Measurements from ENCODE around the gene ADARB2.

GRCh38 chr10:1530871-1531517 lies 206.3 kb downstream of the ADARB2 start:
- no peak for TF ChIP-seq CTCF (IDR thresholded peaks at IDR 0.05)
- no peak for TF ChIP-seq POLR2A (IDR thresholded peaks at IDR 0.05; ENCODE audit: low read depth)
- no peak for TF ChIP-seq EP300 (IDR thresholded peaks at IDR 0.05)

All from esophagus muscularis mucosa (tissue), 4 donors.